Effector CD8-positive, alpha-beta T cell (primary cell): Measurements from ENCODE around the gene ZSCAN20.

Source experiments
- DNase-seq: peaks from one replicate; lab custom pipeline; 2025; lab: John Stamatoyannopoulos, UW

Gene ZSCAN20

GRCh38 chr1:33443705-33444180, 28.7 kb upstream of the ZSCAN20 start:
- no peak for DNase-seq

- DNase-seq: no peak
Observed at GRCh38 chr1:33445108-33445507, 27.3 kb upstream of the ZSCAN20 start.

GRCh38 chr1:33446590-33446989, 25.9 kb upstream of the ZSCAN20 start:
- no peak for DNase-seq

DNA sequence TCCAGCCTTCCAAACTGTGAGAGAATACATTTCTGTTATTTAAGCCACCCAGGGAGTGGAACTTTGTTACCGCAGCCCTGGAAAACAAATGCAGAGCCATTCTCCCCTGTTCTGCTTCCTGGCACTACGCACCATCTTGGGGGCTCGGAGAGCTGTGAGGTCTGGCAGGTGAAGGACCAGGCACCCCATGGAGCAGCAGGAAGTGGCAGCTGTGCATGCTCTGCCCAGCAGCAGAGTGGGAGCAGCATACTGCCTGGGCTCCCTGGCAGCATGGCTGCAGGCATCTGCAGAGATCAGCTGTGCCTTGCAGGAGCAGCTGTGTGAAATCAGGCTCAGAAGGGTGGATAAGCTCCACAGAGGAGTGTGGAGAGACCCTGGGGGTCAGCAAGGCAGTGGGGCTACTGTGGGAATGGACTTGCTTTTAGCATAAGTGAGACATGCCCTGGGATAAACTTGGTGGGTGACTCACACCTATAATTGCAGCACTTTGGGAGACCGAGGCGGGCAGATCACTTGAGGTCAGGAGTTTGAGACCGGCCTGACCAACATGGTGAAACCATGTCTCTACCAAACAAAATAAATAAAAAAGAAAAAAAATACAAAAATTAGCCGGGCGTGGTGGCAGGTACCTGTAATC, 17.7 kb upstream of the ZSCAN20 start:
- no peak for DNase-seq

GRCh38 chr1:33455539-33456501, 16.6 kb upstream of the ZSCAN20 start:
- DNase-seq: no peak

DNA sequence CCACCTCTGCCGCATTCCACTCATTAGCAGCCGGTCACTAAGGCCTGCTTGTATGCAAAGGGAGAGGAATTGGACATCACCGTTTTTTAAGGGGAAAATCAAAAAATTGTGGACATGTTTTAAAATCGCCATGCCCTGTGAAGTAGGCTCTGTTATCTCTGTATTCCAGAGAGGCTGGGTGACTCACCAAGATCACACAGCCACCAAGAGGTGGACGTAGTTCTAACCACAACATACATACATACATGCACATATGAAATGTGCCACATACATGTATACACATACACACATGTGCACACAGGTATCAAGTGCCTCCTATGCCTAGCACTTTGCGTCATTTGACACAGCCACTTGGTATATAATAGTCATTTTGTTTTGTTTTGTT, 16.0 kb upstream of the ZSCAN20 start:
- DNase-seq: no peak

DNA sequence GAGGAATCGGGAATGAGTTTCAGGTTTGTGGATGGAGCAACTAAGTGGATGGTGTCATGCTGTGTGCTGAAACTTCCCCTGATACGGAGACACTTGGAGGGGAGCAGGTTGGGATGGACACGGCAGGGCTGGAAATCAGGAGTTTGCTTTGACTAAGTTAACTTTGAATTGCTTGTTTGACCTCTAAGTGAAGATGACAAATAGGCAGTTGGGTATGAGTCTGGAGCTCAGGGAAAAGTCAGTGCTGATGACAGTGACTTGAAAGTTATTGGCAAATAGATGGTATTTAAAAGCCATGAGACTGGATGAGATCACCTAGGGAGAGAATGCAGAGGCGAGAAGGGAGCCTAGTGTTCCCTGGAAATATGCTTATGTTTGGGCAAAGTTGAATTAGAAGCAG, 12.8 kb upstream of the ZSCAN20 start:
- no peak for DNase-seq

GRCh38 chr1:33460144-33460543, 12.3 kb upstream of the ZSCAN20 start:
- no peak for DNase-seq

DNA sequence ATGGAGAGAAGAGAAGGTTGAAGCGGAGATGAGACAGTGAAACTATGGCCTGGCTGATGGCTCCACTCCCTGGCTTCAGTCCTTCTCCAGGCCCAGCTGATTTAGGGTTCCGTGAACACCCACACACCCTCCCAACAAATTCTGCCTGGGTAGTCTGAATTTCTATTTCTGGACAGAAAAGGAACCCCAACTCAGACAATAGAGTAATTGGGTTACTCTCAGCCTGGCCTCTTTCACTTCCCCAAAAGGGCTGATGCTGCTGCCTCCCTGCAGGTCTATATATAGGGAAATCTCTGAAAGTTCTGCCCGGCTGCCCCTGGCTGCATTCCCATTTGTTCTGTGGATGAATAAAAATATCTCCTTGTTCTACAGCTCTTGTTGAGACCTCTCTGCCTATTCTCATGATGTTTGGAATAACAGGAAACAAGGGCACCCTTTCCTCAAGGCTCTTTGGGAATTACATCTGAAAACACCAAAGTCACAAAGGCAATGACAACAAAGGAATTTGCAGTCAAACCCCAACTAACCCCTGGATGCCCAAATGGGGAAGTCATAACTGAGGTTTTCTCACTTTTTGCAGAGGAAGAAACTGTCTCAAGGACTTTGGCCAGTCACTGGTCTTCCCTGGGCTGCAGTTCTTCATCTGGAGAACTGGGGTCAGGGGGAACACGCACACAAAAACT, 11.4 kb upstream of the ZSCAN20 start:
- DNase-seq: no peak

GRCh38 chr1:33462405-33463164, 9.9 kb upstream of the ZSCAN20 start:
- DNase-seq: no peak

DNA sequence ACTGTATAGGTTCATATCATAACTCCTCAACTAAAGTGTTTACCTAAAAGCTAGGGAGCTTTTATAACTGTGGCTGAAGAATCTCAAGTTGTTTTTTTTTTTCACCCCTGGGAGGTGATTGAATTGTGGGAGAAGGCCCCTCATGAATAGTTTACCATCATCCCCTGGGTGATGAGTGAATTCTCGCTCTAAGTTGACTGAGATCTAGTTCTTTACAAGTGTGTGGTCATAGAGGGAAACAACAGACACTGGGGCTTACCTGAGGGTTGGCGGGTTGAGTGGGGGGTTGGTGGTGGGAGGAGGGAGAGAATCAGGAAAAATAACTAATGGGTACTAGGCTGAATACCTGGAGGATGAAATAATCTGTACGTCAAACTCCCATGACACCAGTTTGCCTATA, 7.9 kb upstream of the ZSCAN20 start:
- no peak for DNase-seq

GRCh38 chr1:33465316-33465715, 7.1 kb upstream of the ZSCAN20 start:
- DNase-seq: no peak

DNA sequence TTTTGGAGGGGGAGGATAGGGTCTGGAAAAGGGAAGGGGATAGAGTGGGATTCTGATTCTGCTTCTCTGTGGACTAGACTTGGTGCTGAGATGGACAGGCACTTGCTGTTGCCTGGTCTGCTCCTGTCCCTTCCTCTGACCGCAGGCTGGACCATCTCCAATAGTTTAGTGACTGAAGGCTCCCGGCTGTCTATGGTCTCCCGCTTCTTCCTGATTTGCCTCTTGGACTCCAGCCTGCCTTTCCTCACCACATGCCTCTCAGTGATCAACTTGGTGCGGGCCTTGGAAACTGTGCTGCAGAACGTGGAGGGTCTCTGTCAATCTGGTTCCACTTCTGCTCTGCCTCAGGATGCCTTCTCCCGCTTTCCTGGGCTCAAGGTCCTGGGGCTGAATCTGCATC, 6.3 kb upstream of the ZSCAN20 start:
- DNase-seq: no peak

GRCh38 chr1:33468011-33468410, 4.4 kb upstream of the ZSCAN20 start:
- no peak for DNase-seq

- DNase-seq: no peak
Observed at GRCh38 chr1:33468531-33468930, 3.9 kb upstream of the ZSCAN20 start.

DNA sequence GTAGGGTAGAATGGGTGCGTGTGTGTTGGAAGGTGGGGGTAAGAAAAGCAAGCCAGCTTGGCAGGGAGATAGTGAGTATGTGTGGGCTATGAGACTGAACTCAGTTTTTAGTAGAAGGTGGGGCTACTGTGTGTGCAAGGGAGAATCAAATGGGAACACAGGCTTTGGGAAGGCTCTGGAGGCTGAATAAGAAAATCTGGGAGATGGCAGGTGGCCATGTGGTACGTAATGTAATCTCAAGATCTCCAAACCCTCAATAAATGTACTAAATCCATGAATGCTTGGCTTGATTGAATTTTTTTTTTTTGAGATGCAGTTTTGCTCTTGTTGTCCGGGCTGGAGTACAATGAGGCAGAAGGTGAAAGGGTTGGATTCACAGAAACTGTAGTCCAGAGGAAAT, 3.5 kb upstream of the ZSCAN20 start:
- DNase-seq: no peak

DNA sequence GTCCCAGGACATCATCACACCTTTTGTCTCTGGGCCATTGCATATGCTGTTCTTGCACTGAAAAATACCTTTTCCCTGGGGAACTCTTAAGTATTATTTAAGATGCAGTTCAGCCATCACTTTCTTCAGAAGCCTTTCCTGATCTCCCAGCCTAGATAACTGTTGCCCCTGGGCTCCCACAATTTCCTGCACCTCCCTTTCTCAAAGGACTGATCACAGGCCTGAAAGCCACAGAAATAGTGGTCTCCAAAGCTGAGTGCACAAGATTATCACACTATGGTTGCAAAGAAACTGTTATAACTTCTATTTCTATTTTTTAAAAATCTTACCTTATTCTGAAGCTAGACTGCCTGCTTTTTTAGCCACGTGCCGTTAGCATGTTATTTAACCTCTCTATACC, 2.8 kb upstream of the ZSCAN20 start:
- no peak for DNase-seq

DNA sequence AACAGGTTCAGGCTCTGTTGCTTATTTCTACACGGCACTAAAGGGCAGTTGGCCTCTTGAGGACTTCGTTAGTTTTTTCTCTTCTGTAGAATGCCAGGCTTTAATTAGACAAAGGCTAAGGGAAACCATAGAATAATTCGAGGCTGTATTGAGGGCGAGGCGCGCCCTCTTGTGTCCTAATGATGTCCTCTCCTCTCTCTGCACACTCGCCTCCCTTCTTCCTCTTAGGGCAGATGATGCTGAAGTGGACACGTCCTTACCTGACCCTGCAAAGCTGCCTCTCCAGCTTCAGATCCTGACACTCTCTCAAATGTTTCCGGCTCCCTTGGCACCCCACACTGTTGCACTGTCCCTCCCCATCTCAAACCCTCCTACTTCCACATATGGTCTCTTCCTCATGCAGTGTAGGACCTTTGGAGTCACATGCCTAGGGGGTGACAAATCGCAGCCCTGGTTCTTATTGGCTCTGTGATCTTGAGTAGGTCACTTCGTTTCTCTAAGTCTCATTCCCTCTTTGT, 1.9 kb upstream of the ZSCAN20 start:
- DNase-seq: peak; percentile 25

DNA sequence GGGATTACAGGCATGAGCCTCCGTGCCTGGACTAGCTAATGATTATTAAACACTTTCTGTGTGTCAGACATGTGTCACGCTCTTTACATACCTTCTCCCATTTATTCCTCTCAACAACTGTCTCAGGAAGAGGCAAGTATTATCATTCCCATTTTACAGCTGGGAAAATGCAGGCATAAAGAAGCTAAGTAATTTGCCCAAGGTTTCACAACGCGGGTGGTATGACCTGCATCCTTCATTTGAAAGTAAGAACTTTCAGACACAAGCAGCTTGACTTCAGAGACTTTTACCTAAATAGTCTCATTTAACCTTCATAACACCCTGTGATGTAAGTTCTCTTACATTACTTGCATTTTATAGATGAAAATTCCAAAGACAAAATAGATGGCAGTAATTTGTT, 1.0 kb upstream of the ZSCAN20 start:
- DNase-seq: no peak

DNA sequence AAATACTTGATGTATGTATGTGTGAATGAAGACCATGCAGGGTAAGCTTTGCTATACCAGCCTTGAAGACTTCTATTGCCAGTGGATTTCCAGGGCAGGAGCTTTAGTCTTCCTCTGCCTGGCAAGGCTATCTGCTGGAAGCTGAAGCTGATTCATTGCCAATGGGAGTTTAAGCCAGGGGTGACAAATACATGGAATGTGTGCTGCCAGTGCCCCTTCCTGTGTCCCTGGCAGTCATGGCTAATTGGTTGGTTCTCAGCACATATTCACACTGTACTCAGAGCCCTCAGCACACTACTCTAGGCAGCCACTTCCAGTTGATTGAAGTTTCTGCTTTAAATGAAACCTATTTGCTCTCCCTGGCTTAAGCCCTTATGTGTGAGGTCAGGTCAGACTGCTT, 1.5 kb downstream of the ZSCAN20 start:
- DNase-seq: no peak

- DNase-seq: no peak
Observed at GRCh38 chr1:33477451-33477850, 5.0 kb downstream of the ZSCAN20 start.

DNA sequence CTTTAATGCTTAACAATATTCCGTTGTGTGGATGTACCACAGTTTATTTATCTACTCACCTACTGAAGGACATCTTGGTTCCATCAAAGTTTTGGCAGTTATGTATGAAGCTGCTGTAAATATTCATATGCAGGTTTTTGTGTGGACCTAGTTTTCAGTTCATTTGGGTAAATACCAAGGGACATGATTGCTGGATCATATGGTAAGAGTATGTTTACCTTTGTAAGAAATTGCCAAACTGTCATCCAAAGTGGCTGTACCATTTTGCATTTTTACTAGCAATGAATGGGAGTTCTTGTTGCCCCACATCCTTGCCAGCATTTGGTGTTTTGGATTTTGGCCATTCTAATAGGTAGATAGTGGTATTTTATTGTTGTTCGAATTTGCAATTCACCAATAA, 10.0 kb downstream of the ZSCAN20 start:
- no peak for DNase-seq
